Loucy (cell line): ENCODE data around the gene TJP1.

Experiments
- H2AFZ ChIP-seq: fragments of 200-600 bp; sonication (generic); 2 replicates; pipeline ENCODE4 v1.6.0; 2016; ENCODE audit warnings: antibody characterized with exemption, mild to moderate bottlenecking, low read length, moderate library complexity
- H3F3A ChIP-seq: fragments of 200-600 bp; 2 replicates; pipeline ENCODE4 v1.6.0; 2016; ENCODE audit warnings: antibody characterized with exemption, low read depth, mild to moderate bottlenecking
- H3K27me3 ChIP-seq: fragments of 200-600 bp; sonication (generic); 2 replicates; pipeline ENCODE4 v1.6.1; 2014; ENCODE audit warnings: low read length, mild to moderate bottlenecking; ENCODE audit not compliant: insufficient read depth, poor library complexity, severe bottlenecking
- H3K36me3 ChIP-seq: fragments of 200-600 bp; sonication (generic); 2 replicates; pipeline ENCODE4 v1.6.1; 2016; ENCODE audit warnings: low read length; ENCODE audit not compliant: insufficient read depth
- H3K4me1 ChIP-seq: fragments of 200-600 bp; sonication (generic); 2 replicates; pipeline ENCODE4 v1.5.1; 2014; ENCODE audit warnings: low read length, mild to moderate bottlenecking; ENCODE audit not compliant: insufficient read depth, poor library complexity, severe bottlenecking
- H3K4me2 ChIP-seq: fragments of 200-600 bp; sonication (generic); 2 replicates; pipeline ENCODE4 v1.6.0; 2014; ENCODE audit warnings: antibody characterized with exemption, low read length, low read depth, mild to moderate bottlenecking; ENCODE audit not compliant: poor library complexity, severe bottlenecking
- H3K4me3 ChIP-seq: fragments of 200-600 bp; sonication (generic); 2 replicates; pipeline ENCODE4 v1.5.1; 2014; ENCODE audit warnings: low read length, mild to moderate bottlenecking, mixed read lengths; ENCODE audit not compliant: poor library complexity, severe bottlenecking
- H3K79me2 ChIP-seq: fragments of 200-600 bp; sonication (generic); 2 replicates; pipeline ENCODE4 v1.6.1; 2014; ENCODE audit warnings: low read length; ENCODE audit not compliant: insufficient read depth
- H3K9ac ChIP-seq: fragments of 200-600 bp; sonication (generic); 2 replicates; pipeline ENCODE4 v1.6.0; 2014; ENCODE audit warnings: mild to moderate bottlenecking, low read depth, low read length, moderate library complexity; ENCODE audit not compliant: poor library complexity, severe bottlenecking
- H3K9me2 ChIP-seq: fragments of 200-600 bp; sonication (generic); replicated peaks from 2 replicates; pipeline ENCODE4 v1.6.1; 2016; ENCODE audit warnings: low read depth, low read length, mixed read lengths
- H3K9me3 ChIP-seq: fragments of 200-600 bp; sonication (generic); 2 replicates; pipeline ENCODE4 v1.6.1; 2014; ENCODE audit warnings: mild to moderate bottlenecking, antibody characterized with exemption, low read length, low read depth; ENCODE audit not compliant: insufficient read depth
- H4K20me1 ChIP-seq: fragments of 200-600 bp; sonication (generic); 2 replicates; pipeline ENCODE4 v1.6.0; 2014; ENCODE audit warnings: antibody characterized with exemption, low read length, mild to moderate bottlenecking; ENCODE audit not compliant: insufficient read depth, poor library complexity, severe bottlenecking
- CTCF ChIP-seq: fragments of 200-600 bp; sonication (generic); conservative IDR thresholded peaks from 2 replicates; pipeline ENCODE4 v1.5.1; 2014; ENCODE audit warnings: mild to moderate bottlenecking, antibody characterized with exemption, low read length
- EZH2phosphoT487 ChIP-seq: fragments of 200-600 bp; IDR thresholded peaks from 2 replicates; pipeline ENCODE4 v1.6.1; 2018; ENCODE audit warnings: antibody characterized with exemption, mild to moderate bottlenecking, moderate library complexity, borderline replicate concordance

Gene TJP1

GRCh38 chr15:29799859-29800258 is 22.4 kb downstream of the TJP1 start:
- no peak overlapping the region for H2AFZ ChIP-seq
- H3K27me3 ChIP-seq = peaks cover 24% of the 10 kb centered on the region
- no peaks in the 10 kb centered on the region for H3K79me2 ChIP-seq
- no peaks in the 10 kb centered on the region for H3K9me2 ChIP-seq
- H3F3A ChIP-seq = no peaks in the 10 kb centered on the region
- H3K9ac ChIP-seq = no peak overlapping the region
- no peaks in the 10 kb centered on the region for H4K20me1 ChIP-seq
- no peaks in the 10 kb centered on the region for H3K36me3 ChIP-seq
- H3K9me3 ChIP-seq = no peaks in the 10 kb centered on the region
- no peaks in the 10 kb centered on the region for H3K4me1 ChIP-seq
- H3K4me2 ChIP-seq = no peak overlapping the region
- H3K4me3 ChIP-seq = no peak overlapping the region
- TF ChIP-seq EZH2phosphoT487 = no peak

DNA sequence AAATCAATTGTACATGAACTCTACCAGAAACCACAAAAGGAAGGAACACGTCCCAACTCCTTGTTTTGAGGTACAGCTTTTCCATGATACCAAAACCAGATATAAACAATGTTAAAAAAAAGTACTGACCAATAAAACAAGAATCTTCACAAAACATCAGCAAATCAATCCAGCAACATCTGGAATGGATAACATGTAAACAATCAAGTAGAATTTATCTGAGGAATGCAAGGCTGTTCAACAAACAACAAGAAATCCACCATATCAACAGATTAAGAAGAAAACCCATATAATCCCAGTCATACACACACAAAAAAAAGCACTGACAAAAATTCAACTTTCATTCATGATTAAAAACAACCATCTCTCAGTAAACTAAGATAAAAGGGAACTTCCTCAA is 26.7 kb downstream of the TJP1 start:
- no peaks in the 10 kb centered on the region for H4K20me1 ChIP-seq
- H3K4me1 ChIP-seq = no peaks in the 10 kb centered on the region
- H3K79me2 ChIP-seq = no peaks in the 10 kb centered on the region
- no peak overlapping the region for H3K4me2 ChIP-seq
- no peaks in the 10 kb centered on the region for H3F3A ChIP-seq
- no peak overlapping the region for H2AFZ ChIP-seq
- no peaks in the 10 kb centered on the region for H3K36me3 ChIP-seq
- no peaks in the 10 kb centered on the region for H3K9me2 ChIP-seq
- H3K9me3 ChIP-seq = no peaks in the 10 kb centered on the region
- H3K9ac ChIP-seq = no peak overlapping the region
- no peak overlapping the region for H3K4me3 ChIP-seq
- TF ChIP-seq CTCF (no peak), EZH2phosphoT487 (no peak)
- no peaks in the 10 kb centered on the region for H3K27me3 ChIP-seq

DNA sequence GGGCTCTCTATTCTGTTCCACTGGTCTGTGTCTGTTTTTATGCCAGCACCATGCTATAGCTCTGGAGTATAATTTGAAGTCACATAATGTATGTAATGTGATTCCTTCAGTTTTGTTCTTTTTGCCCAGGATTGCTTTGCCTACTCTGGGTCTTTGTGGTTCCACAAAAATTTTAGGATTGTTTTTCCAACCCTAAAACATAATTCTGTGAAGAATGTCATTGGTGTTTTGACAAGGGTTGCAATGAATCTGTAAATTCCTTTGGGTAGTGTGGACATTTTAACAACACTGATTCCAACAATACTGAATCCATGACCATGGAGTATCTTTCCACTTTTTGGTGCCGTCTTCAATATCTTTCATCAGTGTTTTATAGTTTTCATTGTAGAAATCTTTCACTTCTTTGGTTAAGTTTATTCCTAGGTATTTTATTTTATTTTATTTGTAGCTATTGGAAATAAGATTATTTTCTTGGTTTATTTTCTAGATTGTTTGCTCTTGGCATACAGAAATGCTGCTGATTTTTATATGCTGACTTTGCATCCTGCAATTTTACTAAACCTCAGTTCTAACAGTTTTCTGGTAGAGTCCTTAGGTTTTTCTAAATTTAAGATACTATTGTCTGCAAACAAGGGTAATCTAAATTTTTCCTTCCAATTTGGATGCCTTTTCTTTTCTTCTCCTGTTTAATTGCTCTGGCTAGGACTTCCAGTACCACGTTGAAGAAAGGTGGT is 29.7 kb downstream of the TJP1 start:
- H3K9me2 ChIP-seq = no peaks in the 10 kb centered on the region
- no peak overlapping the region for H3K9ac ChIP-seq
- no peak overlapping the region for H3K4me3 ChIP-seq
- H2AFZ ChIP-seq = no peak overlapping the region
- H4K20me1 ChIP-seq = no peaks in the 10 kb centered on the region
- no peaks in the 10 kb centered on the region for H3K9me3 ChIP-seq
- H3K79me2 ChIP-seq = no peaks in the 10 kb centered on the region
- no peaks in the 10 kb centered on the region for H3K27me3 ChIP-seq
- no peaks in the 10 kb centered on the region for H3F3A ChIP-seq
- no peak for TF ChIP-seq EZH2phosphoT487
- no peak for TF ChIP-seq CTCF
- no peaks in the 10 kb centered on the region for H3K4me1 ChIP-seq
- H3K36me3 ChIP-seq = no peaks in the 10 kb centered on the region
- no peak overlapping the region for H3K4me2 ChIP-seq

- Histone ChIP-seq H3K4me3 (no peak overlapping the region), H3K36me3 (no peaks in the 10 kb centered on the region), H3K9me2 (no peaks in the 10 kb centered on the region), H3K79me2 (no peaks in the 10 kb centered on the region), H3K27me3 (no peaks in the 10 kb centered on the region), H3K9ac (no peak overlapping the region), H3F3A (no peaks in the 10 kb centered on the region), H3K4me1 (no peaks in the 10 kb centered on the region), H2AFZ (no peak overlapping the region), H3K4me2 (no peak overlapping the region), H3K9me3 (no peaks in the 10 kb centered on the region), H4K20me1 (no peaks in the 10 kb centered on the region)
- TF ChIP-seq CTCF = no peak
- no peak for TF ChIP-seq EZH2phosphoT487
These were observed 31.7 kb downstream of the TJP1 start for GRCh38 chr15:29790607-29791006.
